ENCODE measurements around the gene ASNSD1.
"Not testable (repeated sequence)": the region's sequence is repeated elsewhere in the genome, so short reads cannot be mapped to it uniquely, and the experiment has no call there.

Gene ASNSD1

GRCh38 chr2:189658306-189659212, 2.7 kb upstream of the ASNSD1 start:
- Mint-ChIP-seq H3K4me1 (ENCODE audit: low read depth in 2 of 2) (peaks cover 23 to 28% of the 10 kb centered on the region in 2 donors), H3K4me3 (peak overlapping the region; percentile 66 to 69), H3K27me3 (no peaks in the 10 kb centered on the region), H3K9me3 (no peaks in the 10 kb centered on the region), H3K27ac (peak overlapping the region; percentile 91 to 94), H3K36me3 (ENCODE audit: insufficient read depth) (peaks cover 5% of the 10 kb centered on the region)
- DNase-seq (no peak), ATAC-seq (replicated peaks) (peak; percentile 3)

- peaks cover 30 to 37% of the 10 kb centered on the region in 2 donors for H3K4me1 Mint-ChIP-seq (ENCODE audit: low read depth in 2 of 2)
Observed at GRCh38 chr2:189659734-189660133, 1.5 kb upstream of the ASNSD1 start.

GRCh38 chr2:189660803-189661147, 484 bp upstream of the ASNSD1 start:
- Mint-ChIP-seq H3K27me3 (no peaks in the 10 kb centered on the region), H3K36me3 (ENCODE audit: insufficient read depth) (peaks cover 20% of the 10 kb centered on the region), H3K27ac (no peak overlapping the region), H3K4me1 (ENCODE audit: low read depth in 2 of 2) (peaks cover 30 to 37% of the 10 kb centered on the region in 2 donors), H3K4me3 (no peak overlapping the region), H3K9me3 (no peaks in the 10 kb centered on the region)
- no peak for ATAC-seq (replicated peaks)
- DNase-seq = no peak

More at GRCh38 chr2:189659734-189660133, 1.5 kb upstream of the ASNSD1 start:
- Mint-ChIP-seq H3K36me3 (ENCODE audit: insufficient read depth) (peaks cover 13% of the 10 kb centered on the region), H3K4me3 (peak overlapping the region in 1 of 2 donors; percentile 56), H3K27me3 (no peaks in the 10 kb centered on the region), H3K9me3 (no peaks in the 10 kb centered on the region), H3K27ac (peak overlapping the region; percentile 41 to 94)
- DNase-seq = no peak
- ATAC-seq (replicated peaks) = no peak

- ATAC-seq (replicated peaks) (no peak), DNase-seq (no peak)
- no peak overlapping the region for H3K27ac Mint-ChIP-seq
- H3K27me3 Mint-ChIP-seq = no peaks in the 10 kb centered on the region
- peaks cover 31% of the 10 kb centered on the region for H3K36me3 Mint-ChIP-seq (ENCODE audit: insufficient read depth)
- peaks cover 29 to 41% of the 10 kb centered on the region in 2 donors for H3K4me1 Mint-ChIP-seq (ENCODE audit: low read depth in 2 of 2)
- H3K4me3 Mint-ChIP-seq = no peak overlapping the region
- H3K9me3 Mint-ChIP-seq = no peaks in the 10 kb centered on the region
Observed at GRCh38 chr2:189661957-189662321, 680 bp downstream of the ASNSD1 start.

GRCh38 chr2:189662669-189663226, 1.5 kb downstream of the ASNSD1 start:
- Mint-ChIP-seq H3K4me1 (ENCODE audit: low read depth in 2 of 2) (peaks cover 26 to 37% of the 10 kb centered on the region in 2 donors), H3K36me3 (ENCODE audit: insufficient read depth) (peaks cover 39% of the 10 kb centered on the region), H3K27me3 (no peaks in the 10 kb centered on the region), H3K4me3 (no peak overlapping the region), H3K9me3 (no peaks in the 10 kb centered on the region), H3K27ac (no peak overlapping the region)
- DNase-seq (no peak), ATAC-seq (replicated peaks) (no peak)

- ATAC-seq (replicated peaks) = not testable (repeated sequence)
- peak overlapping the region in 1 of 2 donors; percentile 27 for H3K4me3 Mint-ChIP-seq
Observed at GRCh38 chr2:189663319-189663718, 2.1 kb downstream of the ASNSD1 start.

GRCh38 chr2:189669913-189670312, 8.7 kb downstream of the ASNSD1 start:
- ATAC-seq (replicated peaks) = no peak
- H3K9me3 Mint-ChIP-seq = no peaks in the 10 kb centered on the region
- peaks cover 12 to 17% of the 10 kb centered on the region in 2 donors for H3K4me1 Mint-ChIP-seq (ENCODE audit: low read depth in 2 of 2)
- H3K27ac Mint-ChIP-seq = no peak overlapping the region
- no peak overlapping the region for H3K4me3 Mint-ChIP-seq
- no peaks in the 10 kb centered on the region for H3K27me3 Mint-ChIP-seq
- DNase-seq = no peak
- H3K36me3 Mint-ChIP-seq (ENCODE audit: insufficient read depth) = peaks cover 54% of the 10 kb centered on the region

More at GRCh38 chr2:189663319-189663718, 2.1 kb downstream of the ASNSD1 start:
- Mint-ChIP-seq H3K4me1 (ENCODE audit: low read depth in 2 of 2) (peaks cover 20 to 31% of the 10 kb centered on the region in 2 donors), H3K36me3 (ENCODE audit: insufficient read depth) (peaks cover 41% of the 10 kb centered on the region), H3K27ac (peak overlapping the region in 1 of 2 donors; percentile 75)
- H3K9me3 Mint-ChIP-seq, DNase-seq, H3K27me3 Mint-ChIP-seq: not testable (repeated sequence)

- H3K36me3 Mint-ChIP-seq (ENCODE audit: insufficient read depth) = peaks cover 24% of the 10 kb centered on the region
- ATAC-seq (replicated peaks) (peak; percentile 35), DNase-seq (no peak)
- H3K4me3 Mint-ChIP-seq = peak overlapping the region; percentile 88 to 90
- peaks cover 0 to 2% of the 10 kb centered on the region in 2 donors for H3K9me3 Mint-ChIP-seq
- no peaks in the 10 kb centered on the region for H3K27me3 Mint-ChIP-seq
- H3K4me1 Mint-ChIP-seq (ENCODE audit: low read depth in 2 of 2) = peaks cover 22 to 39% of the 10 kb centered on the region in 2 donors
- peak overlapping the region; percentile 95 to 99 for H3K27ac Mint-ChIP-seq
Observed at GRCh38 chr2:189673661-189674373, 12.6 kb downstream of the ASNSD1 start.

GRCh38 chr2:189674374-189675112, 13.3 kb downstream of the ASNSD1 start, which contains the start of gene ANKAR:
TSS of gene ANKAR (plus strand) at chr2:189674670. CDS start at chr2:189676491, 1,821 bp downstream.
- H3K9me3 Mint-ChIP-seq = peaks cover 0 to 2% of the 10 kb centered on the region in 2 donors
- H3K36me3 Mint-ChIP-seq (ENCODE audit: insufficient read depth) = peaks cover 17% of the 10 kb centered on the region
- peaks cover 27 to 44% of the 10 kb centered on the region in 2 donors for H3K4me1 Mint-ChIP-seq (ENCODE audit: low read depth in 2 of 2)
- DNase-seq (peak; percentile 75 to 83 (median 82)), ATAC-seq (replicated peaks) (peak; percentile 93)
- H3K27me3 Mint-ChIP-seq = no peaks in the 10 kb centered on the region
- peak within 1 kb of the TSS; percentile 95 to 99 for H3K27ac Mint-ChIP-seq
- H3K4me3 Mint-ChIP-seq = peak within 1 kb of the TSS; percentile 88 to 90

- Mint-ChIP-seq H3K36me3 (ENCODE audit: insufficient read depth) (peaks cover 8% of the 10 kb centered on the region), H3K27ac (no peak overlapping the region), H3K27me3 (no peaks in the 10 kb centered on the region), H3K4me1 (ENCODE audit: low read depth in 2 of 2) (peaks cover 33 to 49% of the 10 kb centered on the region in 2 donors), H3K4me3 (no peak overlapping the region), H3K9me3 (peaks cover 0 to 2% of the 10 kb centered on the region in 2 donors)
- ATAC-seq (replicated peaks) (no peak), DNase-seq (no peak)
Observed at GRCh38 chr2:189676471-189676870, 15.2 kb downstream of the ASNSD1 start.

GRCh38 chr2:189679226-189679625, 18.0 kb downstream of the ASNSD1 start:
- Mint-ChIP-seq H3K27ac (no peak overlapping the region), H3K4me3 (no peak overlapping the region), H3K9me3 (peaks cover 0 to 2% of the 10 kb centered on the region in 2 donors), H3K27me3 (no peaks in the 10 kb centered on the region), H3K36me3 (ENCODE audit: insufficient read depth) (peaks cover 6% of the 10 kb centered on the region), H3K4me1 (ENCODE audit: low read depth in 2 of 2) (peaks cover 26 to 44% of the 10 kb centered on the region in 2 donors)
- DNase-seq (no peak), ATAC-seq (replicated peaks) (no peak)

GRCh38 chr2:189681203-189681602, 19.9 kb downstream of the ASNSD1 start:
- Mint-ChIP-seq H3K4me3 (no peak overlapping the region), H3K27ac (no peak overlapping the region), H3K36me3 (ENCODE audit: insufficient read depth) (peaks cover 5% of the 10 kb centered on the region), H3K9me3 (peaks cover 0 to 2% of the 10 kb centered on the region in 2 donors), H3K27me3 (no peaks in the 10 kb centered on the region), H3K4me1 (ENCODE audit: low read depth in 2 of 2) (peaks cover 29 to 37% of the 10 kb centered on the region in 2 donors)
- ATAC-seq (replicated peaks) = no peak
- DNase-seq = no peak

- H3K36me3 Mint-ChIP-seq (ENCODE audit: insufficient read depth) = peaks cover 5% of the 10 kb centered on the region
- peaks cover 29 to 37% of the 10 kb centered on the region in 2 donors for H3K4me1 Mint-ChIP-seq (ENCODE audit: low read depth in 2 of 2)
Observed at GRCh38 chr2:189681903-189682302, 20.6 kb downstream of the ASNSD1 start.

More at GRCh38 chr2:189681903-189682302, 20.6 kb downstream of the ASNSD1 start:
- peaks cover 0 to 2% of the 10 kb centered on the region in 2 donors for H3K9me3 Mint-ChIP-seq
- no peak overlapping the region for H3K27ac Mint-ChIP-seq
- H3K27me3 Mint-ChIP-seq = no peaks in the 10 kb centered on the region
- ATAC-seq (replicated peaks) (no peak), DNase-seq (no peak)
- H3K4me3 Mint-ChIP-seq = no peak overlapping the region
